K562 (cell line): ENCODE results near the gene UNC45A. TPM values are rescaled to one million over a fixed set of nuclear protein-coding genes. Genes with fewer than 3 reads are reported as not detected.

Experiments
- ARID2 ChIP-seq: fragments of 450-650 bp; IDR thresholded peaks from 2 replicates; pipeline ENCODE4 v1.6.1; 2017; ENCODE audit warnings: antibody characterized with exemption, mild to moderate bottlenecking
- ATF3 ChIP-seq, 2 experiments: fragments of 450-650 bp in 1 of 2; sonication (generic) in 1 of 2; formaldehyde crosslinking in 1 of 2; IDR thresholded peaks in 1 of 2; conservative IDR thresholded peaks in 1 of 2; 2 replicates each; pipeline versions ENCODE4 v1.6.1 to v1.8.1; 2016 to 2023; ENCODE audit warnings: mild to moderate bottlenecking in 2 of 2, moderate library complexity in 2 of 2, inconsistent platforms in 1 of 2, missing genetic modification reagents in 1 of 2
- CBFA2T3 ChIP-seq: fragments of 450-650 bp; IDR thresholded peaks from 2 replicates; pipeline ENCODE4 v1.6.1; 2017
- EWSR1 ChIP-seq: fragments of 450-650 bp; IDR thresholded peaks from 2 replicates; pipeline ENCODE4 v1.6.1; 2018; ENCODE audit warnings: borderline replicate concordance, mild to moderate bottlenecking, low read depth, moderate library complexity; ENCODE audit not compliant: partially characterized antibody
- HLTF ChIP-seq: fragments of 450-650 bp; IDR thresholded peaks from 2 replicates; pipeline ENCODE4 v1.6.1; 2016
- JUND ChIP-seq, 2 experiments: IDR thresholded peaks; 2 replicates in 1 of 2; 3 replicates in 1 of 2; pipeline ENCODE4 v1.6.1; 2011; ENCODE audit warnings: borderline replicate concordance in 2 of 2, low read depth in 2 of 2, low read length in 2 of 2, improper control_type of control experiment in 1 of 2, missing biosample characterization in 1 of 2, missing genetic modification characterization in 1 of 2, missing genetic modification reagents in 1 of 2
- KDM2B ChIP-seq: fragments of 250-450 bp; sonication (Bioruptor Pico); IDR thresholded peaks from 2 replicates; pipeline ENCODE4 v1.8.0; 2021; ENCODE audit warnings: mild to moderate bottlenecking, moderate library complexity
- LEF1 ChIP-seq: fragments of 450-650 bp; IDR thresholded peaks from 2 replicates; pipeline ENCODE4 v1.6.1; 2016; ENCODE audit warnings: mild to moderate bottlenecking
- MCM3 ChIP-seq: fragments of 450-650 bp; IDR thresholded peaks from 2 replicates; pipeline ENCODE4 v1.6.1; 2016
- MYC ChIP-seq, 2 experiments: fragments of 250-450 bp in 1 of 2; sonication (Bioruptor Pico) in 1 of 2; IDR thresholded peaks; 2 replicates each; pipeline versions ENCODE4 v1.5.1 to v1.6.1; 2012 to 2021; ENCODE audit warnings: low read depth in 2 of 2, borderline replicate concordance in 1 of 2, improper control_type of control experiment in 1 of 2, low read length in 1 of 2, mild to moderate bottlenecking in 1 of 2, moderate library complexity in 1 of 2
- SMAD4 ChIP-seq: fragments of 250-450 bp; sonication (Bioruptor Pico); conservative IDR thresholded peaks from 2 replicates; pipeline ENCODE4 v1.8.0; 2021; ENCODE audit warnings: inconsistent platforms, mild to moderate bottlenecking, moderate library complexity
- ZNF518B ChIP-seq: fragments of 250-450 bp; sonication (Bioruptor Pico); IDR thresholded peaks from 2 replicates; pipeline ENCODE4 v1.5.0; 2021; ENCODE audit warnings: mild to moderate bottlenecking, moderate library complexity
- ZNF589 ChIP-seq: fragments of 200-800 bp; sonication (Bioruptor generic); IDR thresholded peaks from 2 replicates; pipeline ENCODE4 v1.6.1; 2016; ENCODE audit warnings: low read depth, missing genetic modification characterization, missing compliant biosample characterization
- ZNF764 ChIP-seq: fragments of 250-450 bp; sonication (Bioruptor Pico); IDR thresholded peaks from 2 replicates; pipeline ENCODE4 v1.4.0; 2020; ENCODE audit warnings: low read depth, mild to moderate bottlenecking, moderate library complexity
- polyA plus RNA-seq, 8 experiments: library from polyadenylated mRNA; depleted of rRNA in 4 of 8; stranded (reverse) in 5 of 8; unstranded in 3 of 8; fragments of >200 nt; fragmentation: Nextera tagmentation in 2 of 8; fragmentation: Illumina TruSeq in 1 of 8; extraction: Ambion mirVana in 2 of 8; extraction: Trizol in 1 of 8; gene quantifications; 2 replicates each; pipeline versions ENCODE4 v1.2.1 to v1.2.3, GENCODE V29; 2011 to 2014; ENCODE audit warnings: inconsistent platforms in 1 of 8, missing spikeins in 1 of 8
- total RNA-seq, 7 experiments: library from RNA; depleted of rRNA in 6 of 7; stranded (reverse); fragments of >200 nt in 6 of 7; fragmentation: Illumina TruSeq in 2 of 7; extraction: Trizol in 2 of 7; gene quantifications; 2 replicates each; pipeline versions ENCODE4 v1.2.1 to v1.2.3, GENCODE V29; 2011 to 2021; ENCODE audit warnings: low replicate concordance in 1 of 7

The UNC45A gene
- total and polyA plus RNA-seq, 9 of the 15 experiments (the other 6 are each of a cell fraction or from before 2014, with no cell fraction given), result 22.4 to 79.3 (median 43.7) TPM

- TF ChIP-seq EWSR1 (no peak), ZNF764 (CRISPR knock-in tag) (no peak), CBFA2T3 (peak; percentile 54), HLTF (no peak), ATF3 (IDR thresholded peaks at IDR 0.05) (peak; percentile 74), ATF3 (CRISPR knock-in tag; conservative IDR thresholded peaks at IDR 0.05) (no peak), KDM2B (no peak), ARID2 (no peak), JUND (IDR thresholded peaks at IDR 0.05; ENCODE audit: borderline replicate concordance, low read depth, low read length) (peak; percentile 87), JUND (tag; IDR thresholded peaks at IDR 0.05; ENCODE audit: borderline replicate concordance, low read depth, low read length) (peak; percentile 88; the same call in 1 of the 3 replicates), ZNF589 (CRISPR knock-in tag) (peak; percentile 69; the same call in 1 of the 2 replicates), MYC (IDR thresholded peaks at IDR 0.05; ENCODE audit: low read depth, low read length) (peak; percentile 53), MYC (CRISPR knock-in tag; IDR thresholded peaks at IDR 0.05; ENCODE audit: borderline replicate concordance, low read depth) (no peak), ZNF518B (CRISPR knock-in tag) (no peak), SMAD4 (peak; percentile 68; the same call in 1 of the 2 replicates), LEF1 (0 out of 2 replicates have a peak, but pooled peaks have one; percentile 40), MCM3 (no peak)
Observed at GRCh38 chr15:90915808-90916440, 19.2 kb upstream of the UNC45A start (continued).
